NCI-H1092 treated with DMSO at 0.1 percent for 48 hours (cell line): ENCODE results near the gene ETNPPL.

Experiments used
- DNase-seq: peaks from one replicate; lab custom pipeline; 2025; lab: John Stamatoyannopoulos, UW

The ETNPPL gene

GRCh38 chr4:108762559-108763225 is at the start of gene ETNPPL:
Gene ETNPPL (minus strand): TSS chr4:108763053. CDS start chr4:108762898, 155 bp downstream.
- DNase-seq, result no peak

GRCh38 chr4:108811486-108811885 is 48.6 kb upstream of the ETNPPL start:
- DNase-seq, result no peak

- no peak for DNase-seq
Measured at GRCh38 chr4:108810087-108810486, 47.2 kb upstream of the ETNPPL start.

- DNase-seq, result no peak
Measured at GRCh38 chr4:108804648-108805273, 41.9 kb upstream of the ETNPPL start.

- no peak for DNase-seq
Measured at GRCh38 chr4:108799306-108799705, 36.5 kb upstream of the ETNPPL start.

- no peak for DNase-seq
Measured at GRCh38 chr4:108796173-108796572, 33.3 kb upstream of the ETNPPL start.

GRCh38 chr4:108795733-108796132 is 32.9 kb upstream of the ETNPPL start:
- no peak for DNase-seq

- DNase-seq, result no peak
Measured at GRCh38 chr4:108794136-108794535, 31.3 kb upstream of the ETNPPL start.

GRCh38 chr4:108793415-108793814 is 30.6 kb upstream of the ETNPPL start:
- no peak for DNase-seq

GRCh38 chr4:108788731-108789130 is 25.9 kb upstream of the ETNPPL start:
- DNase-seq, result no peak

GRCh38 chr4:108787724-108788123 is 24.9 kb upstream of the ETNPPL start:
- DNase-seq, result no peak

GRCh38 chr4:108787106-108787505 is 24.3 kb upstream of the ETNPPL start:
- no peak for DNase-seq

- no peak for DNase-seq
Measured at GRCh38 chr4:108786351-108786750, 23.5 kb upstream of the ETNPPL start.

- DNase-seq, result no peak
Measured at GRCh38 chr4:108783665-108784463, 21.0 kb upstream of the ETNPPL start.

GRCh38 chr4:108779958-108780357 is 17.1 kb upstream of the ETNPPL start:
- no peak for DNase-seq

GRCh38 chr4:108777388-108777787 is 14.5 kb upstream of the ETNPPL start:
- DNase-seq, result no peak

- no peak for DNase-seq
Measured at GRCh38 chr4:108775921-108776320, 13.1 kb upstream of the ETNPPL start.

- DNase-seq, result no peak
Measured at GRCh38 chr4:108774809-108775530, 12.1 kb upstream of the ETNPPL start.

- DNase-seq, result no peak
Measured at GRCh38 chr4:108772402-108772801, 9.5 kb upstream of the ETNPPL start.

GRCh38 chr4:108766058-108766457 is 3.2 kb upstream of the ETNPPL start:
- DNase-seq, result no peak

GRCh38 chr4:108763986-108764385 is 1.1 kb upstream of the ETNPPL start:
- no peak for DNase-seq

GRCh38 chr4:108763226-108763593 is 357 bp upstream of the ETNPPL start:
- no peak for DNase-seq
